Activated T-cell treated with anti-CD3 and anti-CD28 coated beads, Interleukin-2, amount 50 U/mL, for 24 hours (primary cell): Measurements from ENCODE around the gene JARID2.

Experiments used
- DNase-seq: peaks from one replicate; pipeline ENCODE4 v3.0.0-alpha.2; 2020
- H3K27ac Mint-ChIP-seq: 2 replicates; pipeline ENCODE4 v1.8.0; 2020; ENCODE audit warnings: mild to moderate bottlenecking, mixed read lengths
- H3K27me3 Mint-ChIP-seq: 2 replicates; pipeline ENCODE4 v1.8.0; 2020; ENCODE audit warnings: mixed read lengths
- H3K36me3 Mint-ChIP-seq: 2 replicates; pipeline ENCODE4 v1.8.0; 2020; ENCODE audit warnings: low read depth, mixed read lengths
- H3K4me1 Mint-ChIP-seq: 2 replicates; pipeline ENCODE4 v1.8.0; 2020; ENCODE audit warnings: low read depth, mixed read lengths
- H3K4me3 Mint-ChIP-seq: 2 replicates; pipeline ENCODE4 v1.8.0; 2020; ENCODE audit warnings: mild to moderate bottlenecking, moderate library complexity, mixed read lengths
- H3K9me3 Mint-ChIP-seq: 2 replicates; pipeline ENCODE4 v1.8.0; 2020; ENCODE audit warnings: mixed read lengths

Gene JARID2

GRCh38 chr6:15562977-15563376, 317.1 kb downstream of the JARID2 start:
- Mint-ChIP-seq H3K9me3 (no peaks in the 10 kb centered on the region), H3K27ac (no peak overlapping the region), H3K27me3 (no peaks in the 10 kb centered on the region), H3K36me3 (peaks cover 8% of the 10 kb centered on the region), H3K4me3 (no peak overlapping the region), H3K4me1 (peaks cover 2% of the 10 kb centered on the region)
- no peak for DNase-seq

- H3K4me1 Mint-ChIP-seq, result peaks cover 10% of the 10 kb centered on the region
- DNase-seq, result no peak
- peak overlapping the region; percentile 5 for H3K27ac Mint-ChIP-seq
- no peaks in the 10 kb centered on the region for H3K27me3 Mint-ChIP-seq
- no peak overlapping the region for H3K4me3 Mint-ChIP-seq
- H3K36me3 Mint-ChIP-seq, result peaks cover 32% of the 10 kb centered on the region
- H3K9me3 Mint-ChIP-seq, result no peaks in the 10 kb centered on the region
Measured at GRCh38 chr6:15569035-15569995, 323.4 kb downstream of the JARID2 start.

GRCh38 chr6:15570171-15570570, 324.3 kb downstream of the JARID2 start:
- Mint-ChIP-seq H3K9me3 (no peaks in the 10 kb centered on the region), H3K27ac (no peak overlapping the region), H3K4me3 (no peak overlapping the region), H3K4me1 (peaks cover 11% of the 10 kb centered on the region), H3K27me3 (no peaks in the 10 kb centered on the region), H3K36me3 (peaks cover 37% of the 10 kb centered on the region)
- no peak for DNase-seq
